HG03432 (cell line): ENCODE data around the gene NOB1.
"Not testable (repeated sequence)": the region's sequence is repeated elsewhere in the genome, so short reads cannot be mapped to it uniquely, and the experiment has no call there.

Source experiments
- ATAC-seq: cut with Tn5 transposase; IDR thresholded peaks from one replicate; pipeline ENCODE4 v1.9.1; 2021; ENCODE audit warnings: mild to moderate bottlenecking, moderate library complexity; ENCODE audit not compliant: unreplicated experiment

Gene NOB1

GRCh38 chr16:69754469-69755310 is at the start of gene NOB1:
NOB1 (minus strand) TSS chr16:69754926; CDS start chr16:69754910, 16 bp downstream.
- peak; percentile 94 for ATAC-seq

DNA sequence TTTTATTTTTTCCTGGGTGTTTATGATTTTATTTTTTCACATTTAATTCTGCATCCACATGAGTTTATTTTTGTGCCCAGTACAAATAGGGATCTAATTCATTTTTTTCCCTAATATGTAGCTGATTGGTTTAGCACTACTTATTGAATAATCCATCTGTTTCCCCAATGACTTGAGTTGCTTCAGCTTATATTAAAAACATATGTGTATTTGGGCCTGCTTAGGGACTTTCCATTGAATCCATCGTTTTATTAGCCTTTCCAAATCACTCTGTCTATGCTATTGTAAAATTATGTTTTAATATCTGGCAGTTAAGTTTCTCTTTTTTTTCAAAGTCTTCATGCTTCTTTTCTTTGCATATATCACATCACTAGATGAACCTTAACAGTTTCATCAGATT is 49.6 kb upstream of the NOB1 start:
- no peak for ATAC-seq

- no peak for ATAC-seq
These were observed 44.9 kb upstream of the NOB1 start for GRCh38 chr16:69799611-69800031.

GRCh38 chr16:69798466-69798865 is 43.7 kb upstream of the NOB1 start:
- ATAC-seq, result no peak

GRCh38 chr16:69796285-69797118 is 41.8 kb upstream of the NOB1 start:
- no peak for ATAC-seq

DNA sequence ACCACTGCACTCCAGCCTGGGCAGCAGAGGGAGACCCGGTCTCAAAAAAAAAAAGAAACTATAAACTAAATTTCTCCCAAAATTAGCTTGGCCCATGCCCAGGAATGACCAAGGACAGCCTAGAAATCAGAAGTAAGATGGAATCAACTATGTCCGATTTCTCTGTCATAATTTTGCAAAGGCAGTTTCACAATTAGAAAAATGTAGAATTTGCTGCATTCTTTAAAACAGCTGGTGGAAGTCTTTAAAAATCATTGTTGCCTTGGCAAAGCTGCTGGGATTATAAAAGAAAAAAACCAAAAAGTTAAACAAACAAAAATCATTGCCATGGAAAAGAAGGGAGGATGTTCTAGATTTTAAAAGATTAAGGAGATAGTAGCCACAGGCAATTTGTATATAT is 39.8 kb upstream of the NOB1 start:
- no peak for ATAC-seq

GRCh38 chr16:69793526-69793925 is 38.8 kb upstream of the NOB1 start:
- no peak for ATAC-seq

DNA sequence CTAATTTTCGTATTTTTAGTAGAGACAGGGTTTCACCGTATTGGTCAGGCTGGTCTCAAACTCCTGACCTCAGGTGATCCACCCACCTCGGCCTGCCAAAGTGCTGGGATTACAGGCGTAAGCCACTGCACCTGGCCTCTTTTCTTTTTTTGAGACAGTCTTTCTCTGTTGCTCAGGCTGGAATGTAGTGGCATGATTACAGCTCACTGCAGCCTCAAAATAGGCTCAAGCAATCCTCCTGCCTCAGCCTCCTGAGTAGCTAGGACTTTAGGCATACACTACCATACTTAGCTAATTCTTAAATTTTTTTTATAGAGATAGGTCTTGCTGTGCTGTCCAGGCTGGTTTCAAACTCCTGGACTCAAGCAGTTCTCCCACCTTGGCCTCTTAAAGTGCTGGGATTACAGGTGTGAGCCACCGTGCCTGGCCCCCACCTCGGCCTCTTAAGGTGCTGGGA is 36.7 kb upstream of the NOB1 start:
- not testable (repeated sequence) for ATAC-seq

GRCh38 chr16:69787883-69788282 is 33.2 kb upstream of the NOB1 start:
- no peak for ATAC-seq

DNA sequence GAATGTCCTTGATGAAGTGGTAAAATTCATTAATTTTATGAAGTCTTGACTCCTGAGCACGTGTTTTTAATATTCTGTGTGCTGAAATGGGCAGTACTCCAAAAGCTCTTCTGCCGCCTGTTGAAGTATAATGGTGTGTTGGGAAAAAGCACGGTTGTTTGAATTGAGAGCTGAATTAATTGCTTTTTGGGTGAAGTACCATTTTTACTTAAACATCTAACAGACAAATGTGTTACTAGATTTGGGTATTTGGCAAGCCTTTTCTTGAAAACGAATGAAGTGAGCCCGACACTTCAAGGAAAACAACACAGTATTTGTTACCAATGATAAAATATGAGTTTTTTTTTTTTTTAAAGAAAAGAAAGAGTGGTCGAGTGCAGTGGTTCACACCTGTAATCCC is 29.9 kb upstream of the NOB1 start:
- no peak for ATAC-seq

DNA sequence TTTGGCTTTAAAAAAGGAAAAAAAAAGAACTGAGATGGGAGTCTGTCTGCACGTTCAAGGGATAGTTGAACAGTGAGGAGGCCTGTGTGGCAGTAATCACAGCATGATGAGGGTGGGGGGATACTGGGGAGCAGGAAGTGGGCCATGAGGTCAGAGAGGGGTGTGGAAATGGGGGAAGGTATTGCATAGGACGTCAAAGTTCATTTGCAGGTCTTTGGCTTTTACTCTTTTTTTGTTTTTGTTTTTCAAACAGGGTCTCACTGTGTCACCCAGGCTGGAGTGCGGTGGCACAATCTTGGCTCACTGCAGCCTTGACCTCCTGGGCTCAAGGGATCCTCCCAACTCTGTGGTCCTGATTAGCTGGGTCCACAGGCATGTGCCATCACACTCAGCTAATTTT is 26.4 kb upstream of the NOB1 start:
- no peak for ATAC-seq

- no peak for ATAC-seq
These were observed 25.0 kb upstream of the NOB1 start for GRCh38 chr16:69779724-69780123.

DNA sequence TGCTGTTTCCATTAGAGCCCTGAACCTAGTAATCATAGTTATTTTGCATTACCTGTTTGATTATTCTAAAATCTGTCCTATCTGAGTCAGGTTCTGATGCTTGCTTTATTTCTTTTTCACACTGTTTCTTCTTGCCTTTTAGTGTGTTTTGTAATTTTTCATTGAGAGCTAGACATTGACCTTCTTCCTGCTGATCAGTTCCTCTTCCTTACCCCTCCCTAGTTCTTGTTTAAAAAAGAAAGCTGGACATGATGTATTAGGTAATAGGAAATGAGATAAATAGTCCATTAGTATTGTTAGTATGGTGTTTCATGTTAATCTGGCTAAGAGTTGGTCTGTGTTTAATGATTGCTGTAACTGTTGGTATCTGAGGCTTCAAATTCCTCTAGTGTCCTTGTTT is 20.8 kb upstream of the NOB1 start:
- no peak for ATAC-seq

- no peak for ATAC-seq
These were observed 18.7 kb upstream of the NOB1 start for GRCh38 chr16:69773260-69773947.

GRCh38 chr16:69771651-69771967 is 16.9 kb upstream of the NOB1 start:
- no peak for ATAC-seq

DNA sequence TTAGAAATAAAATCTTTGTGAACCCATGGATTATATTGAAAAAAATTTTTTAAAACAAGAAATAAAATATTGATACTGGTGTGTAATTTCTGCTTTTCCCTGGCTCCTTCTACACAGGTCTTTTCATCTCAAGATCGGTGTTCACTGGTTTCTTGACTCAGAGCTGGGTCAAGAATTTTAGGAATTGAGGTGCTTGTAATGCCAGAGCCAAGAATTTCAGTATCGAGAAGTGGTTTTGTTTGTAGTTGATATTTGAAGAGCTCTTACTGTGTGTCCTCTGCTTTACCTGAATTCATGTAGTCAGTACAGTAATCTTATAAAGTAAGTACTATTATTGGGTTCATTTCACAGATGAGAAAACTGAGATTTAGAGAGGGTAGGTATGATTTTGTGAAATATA is 14.7 kb upstream of the NOB1 start:
- no peak for ATAC-seq

GRCh38 chr16:69768666-69769065 is 13.9 kb upstream of the NOB1 start:
- ATAC-seq, result no peak

DNA sequence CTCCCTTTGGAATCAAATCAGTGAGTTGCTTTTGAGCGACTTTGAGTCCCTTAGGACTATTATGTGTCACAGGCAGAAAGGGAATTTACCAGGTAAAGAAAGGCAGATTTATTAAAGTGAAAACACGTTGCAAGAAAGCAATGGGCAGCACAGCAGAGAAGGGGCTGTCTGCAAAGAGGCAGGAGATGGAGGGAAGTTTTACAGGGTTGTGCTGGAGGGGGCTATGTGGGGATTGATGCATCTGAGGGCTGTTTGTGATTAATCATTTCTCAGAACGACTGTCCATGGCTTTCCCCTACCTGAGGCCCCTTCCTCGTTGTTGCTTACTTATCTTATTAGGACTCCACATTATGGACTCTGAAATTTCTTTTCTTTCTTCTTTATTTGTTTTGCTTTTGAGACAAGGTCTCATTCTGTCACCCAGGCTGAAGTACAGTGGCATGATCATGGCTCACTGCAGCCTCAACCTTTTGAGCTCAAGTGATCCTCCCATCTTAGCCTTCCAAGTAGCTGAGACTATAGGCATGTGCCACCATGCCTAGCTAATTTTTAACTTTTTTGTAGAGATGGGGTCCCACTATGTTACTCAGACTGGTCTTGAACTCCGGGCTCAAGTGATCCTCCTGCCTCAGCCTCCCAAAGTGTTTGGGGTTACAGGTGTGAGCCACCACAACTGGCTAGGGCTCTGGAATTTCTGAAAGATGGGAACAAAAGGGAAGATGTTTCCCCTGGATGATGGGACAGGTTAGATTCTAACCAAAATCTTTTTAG is 12.9 kb upstream of the NOB1 start:
- ATAC-seq, result no peak

DNA sequence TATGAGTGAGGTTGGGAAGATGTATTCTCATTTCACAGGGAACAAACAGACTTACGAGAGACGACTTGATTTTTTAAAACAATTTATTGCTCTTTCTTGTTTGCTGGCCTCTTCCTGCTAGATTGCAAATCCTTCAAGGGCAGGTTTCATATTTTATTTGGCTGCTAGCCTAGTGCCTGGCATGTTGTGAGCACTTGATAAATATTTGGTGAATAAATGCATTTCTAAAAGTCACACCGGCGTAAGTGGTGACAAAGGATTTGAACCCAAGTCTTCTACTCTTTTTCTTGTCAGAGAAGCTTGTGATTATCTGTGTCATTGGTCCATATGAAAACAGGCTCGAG is 8.8 kb upstream of the NOB1 start:
- no peak for ATAC-seq

DNA sequence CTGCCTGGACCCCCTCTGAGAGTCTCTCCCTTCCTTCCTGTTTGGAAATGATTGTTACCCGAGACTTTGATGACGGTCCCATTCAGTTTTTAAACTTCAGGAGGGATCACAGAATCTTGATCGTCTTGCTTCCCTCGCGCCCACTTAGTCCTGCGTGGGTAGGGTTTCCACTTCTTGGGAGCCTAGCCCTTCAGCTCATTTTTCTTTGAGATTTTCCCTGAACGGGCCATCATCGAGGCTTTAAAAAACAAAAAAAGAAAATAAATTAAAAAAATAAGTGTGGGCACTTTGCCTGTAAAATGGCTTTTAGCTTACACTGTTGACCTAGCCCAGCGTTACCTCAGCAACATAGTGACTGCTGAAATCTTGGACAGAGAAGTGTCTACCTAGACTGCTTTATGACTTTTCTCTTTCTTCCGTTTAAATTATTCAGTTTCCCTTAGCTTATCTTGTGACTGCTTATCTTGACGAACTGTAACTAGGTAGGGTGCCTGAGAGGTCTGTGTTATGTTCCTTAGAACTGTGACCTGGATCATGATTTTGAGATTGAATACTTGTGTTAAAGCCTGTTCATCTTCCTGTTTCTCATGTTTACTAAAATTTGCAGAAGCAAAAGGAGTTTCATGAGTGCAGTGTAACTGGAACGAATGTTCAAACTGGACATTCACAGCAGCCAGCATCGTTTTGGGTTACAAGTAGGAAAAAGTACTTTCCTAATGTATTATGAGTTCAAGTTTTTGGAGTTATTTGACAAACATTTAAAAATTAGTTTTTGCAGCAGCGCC is 8.3 kb upstream of the NOB1 start:
- peak; percentile 9 for ATAC-seq
